Measurements from ENCODE around the gene THRA. TPM values are rescaled to one million over a fixed set of nuclear protein-coding genes. Genes with fewer than 3 reads are reported as not detected.

Gene THRA
- total and polyA plus RNA-seq, 9 of the 15 experiments (the other 6 are each of a cell fraction or from before 2014, with no cell fraction given): 0.34 to 23.4 (median 12.7) TPM

- no peak for TF ChIP-seq FOXP4 (CRISPR knock-in tag; IDR thresholded peaks at IDR 0.05; ENCODE audit: borderline replicate concordance)
- TF ChIP-seq STAT5B (CRISPR knock-in tag; IDR thresholded peaks at IDR 0.05): no peak
- TF ChIP-seq CHD1 (IDR thresholded peaks at IDR 0.05; ENCODE audit: low read length): no peak
- TF ChIP-seq PTTG1 (tag; IDR thresholded peaks at IDR 0.05; ENCODE audit: low read depth): no peak
- TF ChIP-seq RFX5 (IDR thresholded peaks at IDR 0.05; ENCODE audit: low read depth, low read length): no peak
- TF ChIP-seq ZNF324 (CRISPR knock-in tag; IDR thresholded peaks at IDR 0.05): no peak
- no peak for TF ChIP-seq NELFE (IDR thresholded peaks at IDR 0.05; ENCODE audit: insufficient read depth, insufficient read length)
- no peak for TF ChIP-seq FOSL1 (tag; conservative IDR thresholded peaks at IDR 0.05)
- TF ChIP-seq L3MBTL2 (IDR thresholded peaks at IDR 0.05): no peak
- peak; percentile 50 for TF ChIP-seq MXI1 (IDR thresholded peaks at IDR 0.05; ENCODE audit: low read depth, low read length)
- no peak for TF ChIP-seq ETS2 (tag; IDR thresholded peaks at IDR 0.05; ENCODE audit: borderline replicate concordance, poor library complexity, severe bottlenecking)
- no peak for TF ChIP-seq PHF21A (IDR thresholded peaks at IDR 0.05; ENCODE audit: borderline replicate concordance, low read depth)
- no peak for TF ChIP-seq SMC3 (conservative IDR thresholded peaks at IDR 0.05; ENCODE audit: insufficient read depth, low read depth, low read length)
- TF ChIP-seq HINFP (tag; conservative IDR thresholded peaks at IDR 0.05; ENCODE audit: low read depth): no peak
- TF ChIP-seq FOXP1 (CRISPR knock-in tag; IDR thresholded peaks at IDR 0.05): no peak
- peak; percentile 76; the same call in 1 of the 2 replicates for TF ChIP-seq HLTF (IDR thresholded peaks at IDR 0.05)
- TF ChIP-seq RAD51 (IDR thresholded peaks at IDR 0.05; ENCODE audit: borderline replicate concordance, low read depth): no peak
- TF ChIP-seq KDM5B (IDR thresholded peaks at IDR 0.05; ENCODE audit: insufficient replicate concordance, low read depth, low read length): peak; percentile 29
- TF ChIP-seq HBP1 (CRISPR knock-in tag; IDR thresholded peaks at IDR 0.05): peak; percentile 88
- no peak for TF ChIP-seq MAZ (CRISPR knock-in tag; conservative IDR thresholded peaks at IDR 0.05 in 1 of 2, IDR thresholded peaks at IDR 0.05 in 1 of 2)
- TF ChIP-seq SNIP1 (IDR thresholded peaks at IDR 0.05; ENCODE audit: low read depth): no peak
- no peak for TF ChIP-seq ZNF253 (CRISPR knock-in tag; conservative IDR thresholded peaks at IDR 0.05)
Measured at GRCh38 chr17:40122999-40123810, 60.4 kb downstream of the THRA start (continued).

Measured in K562 (cell line).